Measurements from ENCODE around the gene ATF6. TPM values are rescaled to one million over a fixed set of nuclear protein-coding genes. Genes with fewer than 3 reads are reported as not detected.

Gene ATF6
- total and polyA plus RNA-seq, 2 donors (not counting 1 experiment from before 2014, with no cell fraction given): 5.7 to 26.6 TPM

- no peak overlapping the region for H3K27ac ChIP-seq (ENCODE audit: low read length in 2 of 2)
- H3K4me1 Mint-ChIP-seq: no peaks in the 10 kb centered on the region
- H3K9me3 Mint-ChIP-seq (ENCODE audit: insufficient read depth): no peaks in the 10 kb centered on the region
- TF ChIP-seq EZH2 (IDR thresholded peaks at IDR 0.05; ENCODE audit: borderline replicate concordance, insufficient read depth, low read depth, low read length, poor library complexity, severe bottlenecking) (no peak), CTCF (IDR thresholded peaks at IDR 0.05) (no peak)
- H3K27me3 ChIP-seq (replicated peaks in 1 of 4; ENCODE audit: control extremely low read depth in 1 of 4, control insufficient read depth in 3 of 4, insufficient read depth in 4 of 4, low read length in 3 of 4): no peaks in the 10 kb centered on the region
- no peaks in the 10 kb centered on the region for H4K20me1 ChIP-seq (ENCODE audit: control insufficient read depth, insufficient read depth, low read length, poor library complexity, severe bottlenecking)
- H3K36me3 ChIP-seq (replicated peaks in 1 of 2; ENCODE audit: control extremely low read depth in 1 of 2, control insufficient read depth in 1 of 2, extremely low read depth in 1 of 2, insufficient read depth in 2 of 2, low read length in 1 of 2): peaks cover 7 to 15% of the 10 kb centered on the region in 2 experiments
- H3K79me2 ChIP-seq (ENCODE audit: control insufficient read depth, insufficient read depth, low read length): no peaks in the 10 kb centered on the region
- intact Hi-C loops (cut with micrococcal nuclease): no loop called here
- ChIA-PET POLR2A (no interaction called here), CTCF (interaction anchor here (1.5 kb wide), 1 partner anchor 19 kb away, joined by 4 read pairs; no protein-coding TSS in a partner anchor)
- no peak overlapping the region for H3K9ac ChIP-seq (ENCODE audit: low read length)
- 100% methylated on average over 1 of the region's 1 CpG for WGBS (ENCODE audit: insufficient coverage)
- DNase-seq (no peak), ATAC-seq (ENCODE audit: low read depth) (no peak)
- H3K4me3 Mint-ChIP-seq: no peak overlapping the region
- H3K4me2 ChIP-seq (replicated peaks; ENCODE audit: low read depth, low read length, poor library complexity, severe bottlenecking): no peak overlapping the region
- H3K4me3 ChIP-seq (ENCODE audit: control extremely low read depth in 1 of 5, extremely low read depth in 1 of 5, insufficient read depth in 1 of 5, low read depth in 2 of 5, low read length in 4 of 5): no peak overlapping the region
- no peak overlapping the region for H2AFZ ChIP-seq (ENCODE audit: insufficient read depth, low read depth, low read length, poor library complexity, severe bottlenecking)
- H3K27ac Mint-ChIP-seq: no peak overlapping the region
- H3K27me3 Mint-ChIP-seq: no peaks in the 10 kb centered on the region
- H3K4me1 ChIP-seq (ENCODE audit: control insufficient read depth in 2 of 2, insufficient read depth in 2 of 2, low read length in 2 of 2): no peaks in the 10 kb centered on the region
- H3K9me3 ChIP-seq (ENCODE audit: control extremely low read depth in 1 of 3, control insufficient read depth in 2 of 3, insufficient read depth in 1 of 3, low read length in 2 of 3): no peaks in the 10 kb centered on the region
Measured at GRCh38 chr1:161885003-161885402, 118.9 kb downstream of the ATF6 start.

DNA sequence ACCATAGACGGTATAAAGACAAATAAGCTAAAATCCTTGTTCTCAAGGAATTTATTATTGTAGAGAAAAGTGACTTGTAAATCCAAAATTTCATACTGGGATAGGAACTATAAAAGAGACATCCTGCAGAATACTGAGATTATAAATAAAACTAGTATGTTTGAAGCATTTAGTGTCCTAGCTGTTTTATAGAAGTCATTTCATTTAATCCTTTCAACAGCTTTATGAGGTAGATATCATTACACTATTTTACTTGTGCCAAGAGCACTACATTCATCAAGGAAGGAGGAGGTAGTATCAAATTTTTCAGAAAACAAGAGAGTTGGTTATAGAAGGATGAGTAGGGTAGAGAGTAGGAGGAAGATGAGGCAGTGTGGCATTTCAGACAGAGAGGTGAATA lies 119.6 kb downstream of the ATF6 start:
- Histone ChIP-seq H3K9ac (ENCODE audit: low read length) (no peak overlapping the region), H3K4me3 (ENCODE audit: control extremely low read depth in 1 of 5, extremely low read depth in 1 of 5, insufficient read depth in 1 of 5, low read depth in 2 of 5, low read length in 4 of 5) (no peak overlapping the region), H3K4me1 (ENCODE audit: control insufficient read depth in 2 of 2, insufficient read depth in 2 of 2, low read length in 2 of 2) (no peaks in the 10 kb centered on the region), H3K9me3 (ENCODE audit: control extremely low read depth in 1 of 3, control insufficient read depth in 2 of 3, insufficient read depth in 1 of 3, low read length in 2 of 3) (no peaks in the 10 kb centered on the region), H2AFZ (ENCODE audit: insufficient read depth, low read depth, low read length, poor library complexity, severe bottlenecking) (no peak overlapping the region), H3K27me3 (replicated peaks in 1 of 4; ENCODE audit: control extremely low read depth in 1 of 4, control insufficient read depth in 3 of 4, insufficient read depth in 4 of 4, low read length in 3 of 4) (no peaks in the 10 kb centered on the region), H3K4me2 (replicated peaks; ENCODE audit: low read depth, low read length, poor library complexity, severe bottlenecking) (no peak overlapping the region), H3K79me2 (ENCODE audit: control insufficient read depth, insufficient read depth, low read length) (no peaks in the 10 kb centered on the region), H3K36me3 (replicated peaks in 1 of 2; ENCODE audit: control extremely low read depth in 1 of 2, control insufficient read depth in 1 of 2, extremely low read depth in 1 of 2, insufficient read depth in 2 of 2, low read length in 1 of 2) (peaks cover 7 to 23% of the 10 kb centered on the region in 2 experiments), H3K27ac (ENCODE audit: low read length in 2 of 2) (no peak overlapping the region), H4K20me1 (ENCODE audit: control insufficient read depth, insufficient read depth, low read length, poor library complexity, severe bottlenecking) (no peaks in the 10 kb centered on the region)
- Mint-ChIP-seq H3K4me3 (no peak overlapping the region), H3K27me3 (no peaks in the 10 kb centered on the region), H3K4me1 (no peaks in the 10 kb centered on the region), H3K27ac (no peak overlapping the region), H3K9me3 (ENCODE audit: insufficient read depth) (no peaks in the 10 kb centered on the region)
- CTCF ChIA-PET: interaction anchor here (1.5 kb wide), 1 partner anchor 18 kb away, joined by 4 read pairs; no protein-coding TSS in a partner anchor
- POLR2A ChIA-PET: no interaction called here
- ATAC-seq (ENCODE audit: low read depth) (no peak), DNase-seq (no peak)
- TF ChIP-seq EZH2 (IDR thresholded peaks at IDR 0.05; ENCODE audit: borderline replicate concordance, insufficient read depth, low read depth, low read length, poor library complexity, severe bottlenecking) (no peak), CTCF (IDR thresholded peaks at IDR 0.05) (no peak)
- intact Hi-C loops (cut with micrococcal nuclease): no loop called here
- WGBS (ENCODE audit: insufficient coverage): no CpG with 5 or more reads among the region's 1 CpG
